GM12878 (cell line): ENCODE data around the gene RICTOR. TPM values are rescaled to one million over a fixed set of nuclear protein-coding genes. Genes with fewer than 3 reads are reported as not detected.
A peak's percentile ranks its signal among the peaks of the same experiment; 100 is the strongest.

ENCODE experiments used
- ATAC-seq: fragments of 200-7000 bp; cut with Tn5 transposase; 3 replicates; pipeline ENCODE4 v1.9.1; 2020; ENCODE audit warnings: mild to moderate bottlenecking, moderate library complexity
- BruUV-seq: library from RNA; stranded (reverse); fragments of 400-500 nt; replicated peaks from 2 replicates; lab custom pipeline; 2021; lab: Mats Ljungman, UMichigan
- CTCF ChIA-PET: fragments of 300-600 bp; sonication (Branson Sonifier 250); formaldehyde crosslinking; extraction: SDS; loops from one replicate; lab custom pipeline; 2021; ENCODE audit warnings: inconsistent platforms; lab: Yijun Ruan, JAX
- POLR2A ChIA-PET: fragments of 350-600 bp; formaldehyde crosslinking; extraction: SDS; loops from one replicate; lab custom pipeline; 2021; ENCODE audit warnings: inconsistent platforms; lab: Charles Lee
- RAD21 ChIA-PET: fragments of 300-600 bp; sonication (Branson Sonifier 250); formaldehyde crosslinking; loops from one replicate; lab custom pipeline; 2023; ENCODE audit warnings: antibody characterized with exemption; ENCODE audit not compliant: unreplicated experiment; lab: Charles Lee
- SMC1A ChIA-PET: fragments of 300-600 bp; sonication (Branson Sonifier 250); formaldehyde crosslinking; loops from one replicate; lab custom pipeline; 2023; ENCODE audit not compliant: unreplicated experiment, uncharacterized antibody; lab: Charles Lee
- DNase-seq: peaks from one replicate; pipeline ENCODE4 v3.0.0-alpha.2; 2011; ENCODE audit warnings: low read depth, low spot score
- FAIRE-seq: peaks from 3 replicates; lab custom pipeline; 2011; peaks lifted over from hg19 to GRCh38; lab: Jason Lieb, UNC
- H2AFZ ChIP-seq: 2 replicates; pipeline ENCODE4 v1.6.0; 2011; ENCODE audit warnings: low read depth, low read length, control low read depth; ENCODE audit not compliant: control insufficient read depth
- H3K27ac ChIP-seq: 2 replicates; pipeline ENCODE4 v1.5.1; 2011; ENCODE audit warnings: control low read depth; ENCODE audit not compliant: control insufficient read depth, insufficient read depth
- H3K27me3 ChIP-seq, 2 experiments: replicated peaks in 1 of 2; 2 replicates each; pipeline versions ENCODE4 v1.6.0 to v1.6.1; 2011; ENCODE audit warnings: low read length in 1 of 2; ENCODE audit not compliant: control insufficient read depth in 2 of 2, insufficient read depth in 2 of 2
- H3K36me3 ChIP-seq, 2 experiments: 2 replicates each; pipeline ENCODE4 v1.5.1; 2011; ENCODE audit warnings: low read length in 1 of 2; ENCODE audit not compliant: control insufficient read depth in 2 of 2, insufficient read depth in 2 of 2
- H3K4me1 ChIP-seq: 2 replicates; pipeline ENCODE4 v1.6.1; 2011; ENCODE audit warnings: mild to moderate bottlenecking, low read length, moderate library complexity, mixed read lengths; ENCODE audit not compliant: control insufficient read depth, insufficient read depth
- H3K4me2 ChIP-seq: 2 replicates; pipeline ENCODE4 v1.6.0; 2011; ENCODE audit warnings: control low read depth; ENCODE audit not compliant: control insufficient read depth, insufficient read depth
- H3K4me3 ChIP-seq: fragments of 200-600 bp; sonication (generic); 2 replicates; pipeline ENCODE4 v1.5.1; 2016
- H3K79me2 ChIP-seq: 2 replicates; pipeline ENCODE4 v1.6.0; 2011; ENCODE audit warnings: low read length; ENCODE audit not compliant: control insufficient read depth, insufficient read depth
- H3K9ac ChIP-seq: 2 replicates; pipeline ENCODE4 v1.8.0; 2011; ENCODE audit warnings: low read length, control low read depth, mixed read lengths; ENCODE audit not compliant: control insufficient read depth, insufficient read depth
- H3K9me3 ChIP-seq: replicated peaks from 3 replicates; pipeline ENCODE4 v1.5.1; 2011; ENCODE audit warnings: mild to moderate bottlenecking, low read length; ENCODE audit not compliant: control insufficient read depth, insufficient read depth
- H4K20me1 ChIP-seq: 2 replicates; pipeline ENCODE4 v1.6.0; 2011; ENCODE audit not compliant: control insufficient read depth, insufficient read depth
- BCLAF1 ChIP-seq: fragments of 450-650 bp; IDR thresholded peaks from 2 replicates; pipeline ENCODE4 v1.6.1; 2017; ENCODE audit warnings: antibody characterized with exemption, mild to moderate bottlenecking, moderate library complexity
- MLLT1 ChIP-seq: fragments of 450-650 bp; IDR thresholded peaks from 2 replicates; pipeline ENCODE4 v1.6.1; 2016; ENCODE audit warnings: mild to moderate bottlenecking
- NR2C2 ChIP-seq: IDR thresholded peaks from 2 replicates; pipeline ENCODE4 v1.6.1; 2011; ENCODE audit warnings: borderline replicate concordance, low read depth; ENCODE audit not compliant: control insufficient read depth, insufficient read length
- PBX3 ChIP-seq: IDR thresholded peaks from 2 replicates; pipeline ENCODE4 v1.6.1; 2011; ENCODE audit warnings: mild to moderate bottlenecking, low read depth, low read length, moderate library complexity; ENCODE audit not compliant: insufficient replicate concordance
- SIX5 ChIP-seq: IDR thresholded peaks from 2 replicates; pipeline ENCODE4 v1.6.1; 2011; ENCODE audit warnings: mild to moderate bottlenecking, low read depth, low read length, moderate library complexity; ENCODE audit not compliant: severe bottlenecking
- SKIL ChIP-seq: fragments of 450-650 bp; IDR thresholded peaks from 2 replicates; pipeline ENCODE4 v1.6.1; 2017; ENCODE audit warnings: mild to moderate bottlenecking, low read depth, inconsistent platforms; ENCODE audit not compliant: poor library complexity, severe bottlenecking
- ZBTB40 ChIP-seq: fragments of 450-650 bp; IDR thresholded peaks from 2 replicates; pipeline ENCODE4 v1.6.1; 2016; ENCODE audit warnings: mild to moderate bottlenecking, moderate library complexity, borderline replicate concordance
- WGBS: methylation state at CpG from one replicate; pipeline ENCODE4 v1.1.6; 2016; ENCODE audit warnings: low lambda C conversion rate; ENCODE audit not compliant: insufficient replicate concordance, insufficient coverage; ENCODE audit errors: missing lambda C conversion rate; 5-methylcytosine and 5-hydroxymethylcytosine counted together
- in situ Hi-C: fragments of 300-500 bp; cut with MboI; formaldehyde crosslinking; loops from 9 replicates; pipeline ENCODE4 v1.14.3; 2018; ENCODE audit warnings: mixed read lengths
- intact Hi-C: fragments of 100-400 bp; cut with micrococcal nuclease; formaldehyde crosslinking; loops from one replicate; pipeline ENCODE4 v1.14.2; 2022; ENCODE audit not compliant: unreplicated experiment
- polyA plus RNA-seq, 11 experiments: library from polyadenylated mRNA; depleted of rRNA in 4 of 11; unstranded in 6 of 11; stranded (reverse) in 5 of 11; fragments of >200 nt; fragmentation: Nextera tagmentation in 4 of 11; fragmentation: Illumina TruSeq in 1 of 11; extraction: Ambion mirVana in 4 of 11; extraction: Trizol in 1 of 11; gene quantifications; 1 replicate in 1 of 11; 2 replicates in 10 of 11; pipeline versions ENCODE4 v1.2.1 to v1.2.3, GENCODE V29; 2011 to 2016; ENCODE audit warnings: inconsistent platforms in 2 of 11, missing spikeins in 2 of 11, low read depth in 1 of 11
- total RNA-seq, 4 experiments: library from RNA; depleted of rRNA in 3 of 4; stranded (reverse); fragments of >200 nt in 3 of 4; fragmentation: Illumina TruSeq in 1 of 4; extraction: Trizol in 1 of 4; gene quantifications; 2 replicates each; pipeline versions ENCODE4 v1.2.1 to v1.2.3, GENCODE V29; 2013 to 2021

RICTOR gene
- total and polyA plus RNA-seq, 10 of the 15 experiments (the other 5 are each of a cell fraction or from before 2014, with no cell fraction given), result 2.7 to 23.0 (median 6.9) TPM

- H3K9ac ChIP-seq, result no peak overlapping the region
- ChIA-PET SMC1A (interaction anchor here (0.8 to 1.3 kb wide), 2 partner anchors 14 to 22 kb away, joined by 4 read pairs; no protein-coding TSS in a partner anchor), CTCF (no interaction called here), POLR2A (no interaction called here), RAD21 (no interaction called here)
- FAIRE-seq (peak; percentile 18), DNase-seq (no peak), ATAC-seq (peak; percentile 25; the same call in 1 of the 3 replicates)
- 96% methylated on average over 2 of the region's 2 CpGs for WGBS
- in situ Hi-C loops (no loop called here), intact Hi-C loops (no loop called here)
- no peak overlapping the region for H3K27ac ChIP-seq
- H3K4me3 ChIP-seq, result no peak overlapping the region
- H3K27me3 ChIP-seq, result no peaks in the 10 kb centered on the region
- no peaks in the 10 kb centered on the region for H3K9me3 ChIP-seq
- peaks cover 55% of the 10 kb centered on the region for H3K79me2 ChIP-seq
- H3K4me2 ChIP-seq, result no peak overlapping the region
- H3K36me3 ChIP-seq, result no peaks in the 10 kb centered on the region
- no peak overlapping the region for H2AFZ ChIP-seq
- no peaks in the 10 kb centered on the region for H4K20me1 ChIP-seq
- TF ChIP-seq PBX3 (no peak), MLLT1 (peak; percentile 98), NR2C2 (no peak), ZBTB40 (peak; percentile 83), SIX5 (no peak), SKIL (no peak), BCLAF1 (no peak)
- BruUV-seq, result no TSS peak
- H3K4me1 ChIP-seq, result peaks cover 8% of the 10 kb centered on the region; the same call in 1 of the 2 replicates
Observed at GRCh38 chr5:39059064-39059463, 15.1 kb downstream of the RICTOR start.
